Liver (tissue), 9 donors: Measurements from ENCODE around the gene UBE4A. TPM values are rescaled to one million over a fixed set of nuclear protein-coding genes. Genes with fewer than 3 reads are reported as not detected.

Source experiments
- DNase-seq: peaks from one replicate; pipeline ENCODE4 v3.0.0-alpha.2; 2017; ENCODE audit warnings: low spot score
- H3K27ac ChIP-seq, 2 donors: one replicate each; pipeline ENCODE4 v1.7.0; 2013; ENCODE audit warnings: inconsistent platforms in 2 of 2, low read length in 2 of 2, control low read depth in 1 of 2, low read depth in 1 of 2, mild to moderate bottlenecking in 1 of 2
- H3K27me3 ChIP-seq, 4 donors: one replicate each; pipeline versions ENCODE4 v1.6.1 to v1.7.0; 2013; ENCODE audit warnings: low read length in 3 of 4, inconsistent platforms in 1 of 4, mild to moderate bottlenecking in 1 of 4, moderate library complexity in 1 of 4; ENCODE audit not compliant: control insufficient read depth in 4 of 4, insufficient read depth in 4 of 4
- H3K36me3 ChIP-seq, 4 donors: one replicate each; pipeline versions ENCODE4 v1.6.1 to v1.7.0; 2013; ENCODE audit warnings: low read length in 3 of 4, mild to moderate bottlenecking in 3 of 4, low read depth in 1 of 4, moderate library complexity in 1 of 4; ENCODE audit not compliant: control insufficient read depth in 4 of 4, insufficient read depth in 3 of 4
- H3K4me1 ChIP-seq, 4 donors: one replicate each; pipeline versions ENCODE4 v1.6.1 to v1.7.0; 2013; ENCODE audit warnings: low read length in 3 of 4, mild to moderate bottlenecking in 3 of 4, moderate library complexity in 1 of 4; ENCODE audit not compliant: control insufficient read depth in 4 of 4, insufficient read depth in 4 of 4
- H3K4me3 ChIP-seq, 3 donors: one replicate each; pipeline versions ENCODE4 v1.6.1 to v1.7.0; 2013; ENCODE audit warnings: low read length in 3 of 3, control low read depth in 1 of 3, low read depth in 1 of 3, mild to moderate bottlenecking in 1 of 3
- H3K9ac ChIP-seq, 2 donors: one replicate each; pipeline ENCODE4 v1.7.0; 2013; ENCODE audit warnings: low read length in 2 of 2, mild to moderate bottlenecking in 2 of 2, moderate library complexity in 2 of 2, control low read depth in 1 of 2, low read depth in 1 of 2
- H3K9me3 ChIP-seq, 4 donors: one replicate each; pipeline versions ENCODE4 v1.6.1 to v1.7.0; 2013; ENCODE audit warnings: low read length in 3 of 4; ENCODE audit not compliant: control insufficient read depth in 4 of 4
- EGR1 ChIP-seq, 2 donors: IDR thresholded peaks; 2 replicates each; pipeline ENCODE4 v1.6.1; 2016 to 2018; ENCODE audit warnings: antibody characterized with exemption in 2 of 2, low read depth in 2 of 2
- FOXA1 ChIP-seq: IDR thresholded peaks from 2 replicates; pipeline ENCODE4 v1.6.1; 2016; ENCODE audit warnings: antibody characterized with exemption
- FOXA2 ChIP-seq: IDR thresholded peaks from 2 replicates; pipeline ENCODE4 v1.6.1; 2016; ENCODE audit warnings: antibody characterized with exemption
- GABPA ChIP-seq, 2 donors: IDR thresholded peaks in 1 of 2; conservative IDR thresholded peaks in 1 of 2; 2 replicates each; pipeline ENCODE4 v1.6.1; 2016; ENCODE audit warnings: antibody characterized with exemption in 2 of 2, mild to moderate bottlenecking in 1 of 2, moderate library complexity in 1 of 2
- HNF4A ChIP-seq, 2 donors: conservative IDR thresholded peaks; 2 replicates each; pipeline ENCODE4 v1.6.1; 2016; ENCODE audit warnings: antibody characterized with exemption in 2 of 2, mild to moderate bottlenecking in 2 of 2
- HNF4G ChIP-seq: IDR thresholded peaks from 2 replicates; pipeline ENCODE4 v1.6.1; 2016; ENCODE audit warnings: antibody characterized with exemption
- JUND ChIP-seq, 2 donors: IDR thresholded peaks; 2 replicates each; pipeline ENCODE4 v1.6.1; 2016; ENCODE audit warnings: antibody characterized with exemption in 2 of 2
- NR2F2 ChIP-seq: IDR thresholded peaks from 2 replicates; pipeline ENCODE4 v1.6.1; 2016; ENCODE audit warnings: antibody characterized with exemption
- RAD21 ChIP-seq, 2 donors: IDR thresholded peaks; 2 replicates each; pipeline ENCODE4 v1.6.1; 2016; ENCODE audit warnings: antibody characterized with exemption in 2 of 2, mild to moderate bottlenecking in 2 of 2
- RXRA ChIP-seq, 2 donors: IDR thresholded peaks; 2 replicates each; pipeline ENCODE4 v1.6.1; 2017 to 2018; ENCODE audit warnings: antibody characterized with exemption in 2 of 2, mild to moderate bottlenecking in 1 of 2
- SP1 ChIP-seq: IDR thresholded peaks from 2 replicates; pipeline ENCODE4 v1.6.1; 2018; ENCODE audit warnings: antibody characterized with exemption, mild to moderate bottlenecking
- TAF1 ChIP-seq: conservative IDR thresholded peaks from 2 replicates; pipeline ENCODE4 v1.6.1; 2016; ENCODE audit warnings: antibody characterized with exemption, mild to moderate bottlenecking
- YY1 ChIP-seq: IDR thresholded peaks from 2 replicates; pipeline ENCODE4 v1.6.1; 2016; ENCODE audit warnings: antibody characterized with exemption, mild to moderate bottlenecking
- WGBS: extraction: QIAGEN DNeasy Blood & Tissue Kit; methylation state at CpG from one replicate; pipeline ENCODE4 v1.1.7; 2013; 5-methylcytosine and 5-hydroxymethylcytosine counted together
- polyA plus RNA-seq, 2 donors: library from polyadenylated mRNA; stranded (reverse) in 1 of 2; unstranded in 1 of 2; fragments of 200-250 nt in 1 of 2; fragments of >200 nt in 1 of 2; fragmentation: Nextera tagmentation in 1 of 2; extraction: Ambion mirVana in 1 of 2; gene quantifications; one replicate each; pipeline versions ENCODE4 v1.2.1 to v1.2.3, GENCODE V29; 2013 to 2015
- total RNA-seq, 2 donors: library from RNA; depleted of rRNA; stranded (reverse); fragments of >200 nt; gene quantifications; one replicate each; pipeline ENCODE4 v1.2.3, GENCODE V29; 2014
- TF ChIP-seq, protein P1 (sequence below): IDR thresholded peaks from 2 replicates; pipeline ENCODE4 v1.6.1; 2016; ENCODE audit warnings: antibody characterized with exemption
- TF ChIP-seq, protein P2 (sequence below): IDR thresholded peaks from 2 replicates; pipeline ENCODE4 v1.6.1; 2016; ENCODE audit warnings: antibody characterized with exemption
- TF ChIP-seq, protein P3 (sequence below): IDR thresholded peaks from 2 replicates; pipeline ENCODE4 v1.6.1; 2016; ENCODE audit warnings: antibody characterized with exemption
- TF ChIP-seq, protein P4 (sequence below): fragments of 150-350 bp; IDR thresholded peaks from 2 replicates; pipeline ENCODE4 v1.5.1; 2017; ENCODE audit warnings: improper control_type of control experiment, low read depth, low read length; ENCODE audit not compliant: missing input control
- TF ChIP-seq, protein P5 (sequence below): IDR thresholded peaks from 2 replicates; pipeline ENCODE4 v1.6.1; 2016; ENCODE audit warnings: antibody characterized with exemption, mild to moderate bottlenecking
- donor health status: healthy.
- donor health status: healthy.
- donor health status: healthy.
- donor health status: healthy.
- donor health status: healthy.

UBE4A gene
- total and polyA plus RNA-seq, 4 donors, result 11.7 to 41.3 (median 19.1) TPM

GRCh38 chr11:118310271-118310670 lies 49.1 kb upstream of the UBE4A start:
- 93% methylated on average over 3 of the region's 3 CpGs for WGBS
- Histone ChIP-seq H3K36me3 (no peaks in the 10 kb centered on the region), H3K27me3 (peaks cover 0 to 4% (median 1%) of the 10 kb centered on the region in 4 donors), H3K27ac (no peak overlapping the region), H3K9me3 (no peaks in the 10 kb centered on the region), H3K4me3 (no peak overlapping the region), H3K9ac (no peak overlapping the region), H3K4me1 (peaks cover 0 to 5% (median 1%) of the 10 kb centered on the region in 4 donors)
- TF ChIP-seq JUND (IDR thresholded peaks at IDR 0.05), result no peak
- TF ChIP-seq YY1, result no peak
- no peak for TF ChIP-seq FOXA2
- no peak for DNase-seq

- WGBS, result 86% methylated on average over 3 of the region's 3 CpGs
- H3K9me3 ChIP-seq, result no peaks in the 10 kb centered on the region
- H3K4me3 ChIP-seq, result no peak overlapping the region
- no peak for DNase-seq
- H3K27me3 ChIP-seq, result peaks cover 0 to 4% (median 1%) of the 10 kb centered on the region in 4 donors
- H3K9ac ChIP-seq, result no peak overlapping the region
- H3K27ac ChIP-seq, result no peak overlapping the region
- TF ChIP-seq GABPA (IDR thresholded peaks at IDR 0.05 in 1 of 2, conservative IDR thresholded peaks at IDR 0.05 in 1 of 2) (no peak), RAD21 (IDR thresholded peaks at IDR 0.05) (no peak), EGR1 (IDR thresholded peaks at IDR 0.05; ENCODE audit: low read depth in 2 of 2) (no peak), TAF1 (no peak)
- peaks cover 0 to 6% (median 2%) of the 10 kb centered on the region in 4 donors for H3K4me1 ChIP-seq
- H3K36me3 ChIP-seq, result no peaks in the 10 kb centered on the region
Observed at GRCh38 chr11:118310781-118311485, 48.5 kb upstream of the UBE4A start.

DNA sequence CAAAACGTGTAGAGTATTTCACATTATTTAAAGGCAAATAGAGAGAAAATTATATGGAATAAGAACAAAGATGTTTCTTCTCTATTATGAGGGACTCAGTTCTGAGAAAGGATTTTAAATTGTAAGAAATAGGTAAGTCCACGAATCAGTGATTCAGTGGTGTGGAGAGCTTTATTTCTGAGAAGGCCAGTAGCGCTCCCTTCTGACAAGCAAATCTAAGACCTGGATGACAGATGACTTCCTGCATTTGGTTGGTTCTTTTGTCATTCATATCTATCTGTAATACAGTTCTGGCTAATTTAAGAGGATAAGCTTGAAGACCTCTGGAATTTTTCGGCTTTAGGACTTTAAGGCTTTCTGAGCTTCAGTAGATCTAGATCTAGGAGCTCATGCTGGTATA lies 47.9 kb upstream of the UBE4A start:
- H3K27ac ChIP-seq, result no peak overlapping the region
- WGBS, result 82% methylated on average over 4 of the region's 4 CpGs
- H3K4me1 ChIP-seq, result peaks cover 0 to 6% (median 2%) of the 10 kb centered on the region in 4 donors

More for the DNA sequence above, 47.9 kb upstream of the UBE4A start:
- Histone ChIP-seq H3K9ac (no peak overlapping the region), H3K4me3 (no peak overlapping the region), H3K36me3 (no peaks in the 10 kb centered on the region), H3K27me3 (peaks cover 0 to 4% (median 1%) of the 10 kb centered on the region in 4 donors), H3K9me3 (no peaks in the 10 kb centered on the region)
- TF ChIP-seq TAF1, result no peak
- TF ChIP-seq, protein P1, sequence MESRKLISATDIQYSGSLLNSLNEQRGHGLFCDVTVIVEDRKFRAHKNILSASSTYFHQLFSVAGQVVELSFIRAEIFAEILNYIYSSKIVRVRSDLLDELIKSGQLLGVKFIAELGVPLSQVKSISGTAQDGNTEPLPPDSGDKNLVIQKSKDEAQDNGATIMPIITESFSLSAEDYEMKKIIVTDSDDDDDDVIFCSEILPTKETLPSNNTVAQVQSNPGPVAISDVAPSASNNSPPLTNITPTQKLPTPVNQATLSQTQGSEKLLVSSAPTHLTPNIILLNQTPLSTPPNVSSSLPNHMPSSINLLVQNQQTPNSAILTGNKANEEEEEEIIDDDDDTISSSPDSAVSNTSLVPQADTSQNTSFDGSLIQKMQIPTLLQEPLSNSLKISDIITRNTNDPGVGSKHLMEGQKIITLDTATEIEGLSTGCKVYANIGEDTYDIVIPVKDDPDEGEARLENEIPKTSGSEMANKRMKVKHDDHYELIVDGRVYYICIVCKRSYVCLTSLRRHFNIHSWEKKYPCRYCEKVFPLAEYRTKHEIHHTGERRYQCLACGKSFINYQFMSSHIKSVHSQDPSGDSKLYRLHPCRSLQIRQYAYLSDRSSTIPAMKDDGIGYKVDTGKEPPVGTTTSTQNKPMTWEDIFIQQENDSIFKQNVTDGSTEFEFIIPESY, result no peak
- TF ChIP-seq GABPA (IDR thresholded peaks at IDR 0.05 in 1 of 2, conservative IDR thresholded peaks at IDR 0.05 in 1 of 2), result no peak
- no peak for TF ChIP-seq RAD21 (IDR thresholded peaks at IDR 0.05)
- TF ChIP-seq NR2F2, result no peak
- TF ChIP-seq, protein P2, sequence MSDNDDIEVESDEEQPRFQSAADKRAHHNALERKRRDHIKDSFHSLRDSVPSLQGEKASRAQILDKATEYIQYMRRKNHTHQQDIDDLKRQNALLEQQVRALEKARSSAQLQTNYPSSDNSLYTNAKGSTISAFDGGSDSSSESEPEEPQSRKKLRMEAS, result no peak
- TF ChIP-seq EGR1 (IDR thresholded peaks at IDR 0.05; ENCODE audit: low read depth in 2 of 2), result no peak
- TF ChIP-seq YY1, result no peak
- TF ChIP-seq FOXA1, result no peak
- no peak for TF ChIP-seq HNF4G
- TF ChIP-seq, protein P3, sequence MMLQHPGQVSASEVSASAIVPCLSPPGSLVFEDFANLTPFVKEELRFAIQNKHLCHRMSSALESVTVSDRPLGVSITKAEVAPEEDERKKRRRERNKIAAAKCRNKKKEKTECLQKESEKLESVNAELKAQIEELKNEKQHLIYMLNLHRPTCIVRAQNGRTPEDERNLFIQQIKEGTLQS, result no peak
- TF ChIP-seq SP1, result no peak
- no peak for TF ChIP-seq JUND (IDR thresholded peaks at IDR 0.05)
- no peak for TF ChIP-seq HNF4A (conservative IDR thresholded peaks at IDR 0.05)
- no peak for TF ChIP-seq FOXA2
- TF ChIP-seq, protein P4, sequence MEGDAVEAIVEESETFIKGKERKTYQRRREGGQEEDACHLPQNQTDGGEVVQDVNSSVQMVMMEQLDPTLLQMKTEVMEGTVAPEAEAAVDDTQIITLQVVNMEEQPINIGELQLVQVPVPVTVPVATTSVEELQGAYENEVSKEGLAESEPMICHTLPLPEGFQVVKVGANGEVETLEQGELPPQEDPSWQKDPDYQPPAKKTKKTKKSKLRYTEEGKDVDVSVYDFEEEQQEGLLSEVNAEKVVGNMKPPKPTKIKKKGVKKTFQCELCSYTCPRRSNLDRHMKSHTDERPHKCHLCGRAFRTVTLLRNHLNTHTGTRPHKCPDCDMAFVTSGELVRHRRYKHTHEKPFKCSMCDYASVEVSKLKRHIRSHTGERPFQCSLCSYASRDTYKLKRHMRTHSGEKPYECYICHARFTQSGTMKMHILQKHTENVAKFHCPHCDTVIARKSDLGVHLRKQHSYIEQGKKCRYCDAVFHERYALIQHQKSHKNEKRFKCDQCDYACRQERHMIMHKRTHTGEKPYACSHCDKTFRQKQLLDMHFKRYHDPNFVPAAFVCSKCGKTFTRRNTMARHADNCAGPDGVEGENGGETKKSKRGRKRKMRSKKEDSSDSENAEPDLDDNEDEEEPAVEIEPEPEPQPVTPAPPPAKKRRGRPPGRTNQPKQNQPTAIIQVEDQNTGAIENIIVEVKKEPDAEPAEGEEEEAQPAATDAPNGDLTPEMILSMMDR, result no peak
- TF ChIP-seq RXRA (IDR thresholded peaks at IDR 0.05), result no peak
- TF ChIP-seq, protein P5, sequence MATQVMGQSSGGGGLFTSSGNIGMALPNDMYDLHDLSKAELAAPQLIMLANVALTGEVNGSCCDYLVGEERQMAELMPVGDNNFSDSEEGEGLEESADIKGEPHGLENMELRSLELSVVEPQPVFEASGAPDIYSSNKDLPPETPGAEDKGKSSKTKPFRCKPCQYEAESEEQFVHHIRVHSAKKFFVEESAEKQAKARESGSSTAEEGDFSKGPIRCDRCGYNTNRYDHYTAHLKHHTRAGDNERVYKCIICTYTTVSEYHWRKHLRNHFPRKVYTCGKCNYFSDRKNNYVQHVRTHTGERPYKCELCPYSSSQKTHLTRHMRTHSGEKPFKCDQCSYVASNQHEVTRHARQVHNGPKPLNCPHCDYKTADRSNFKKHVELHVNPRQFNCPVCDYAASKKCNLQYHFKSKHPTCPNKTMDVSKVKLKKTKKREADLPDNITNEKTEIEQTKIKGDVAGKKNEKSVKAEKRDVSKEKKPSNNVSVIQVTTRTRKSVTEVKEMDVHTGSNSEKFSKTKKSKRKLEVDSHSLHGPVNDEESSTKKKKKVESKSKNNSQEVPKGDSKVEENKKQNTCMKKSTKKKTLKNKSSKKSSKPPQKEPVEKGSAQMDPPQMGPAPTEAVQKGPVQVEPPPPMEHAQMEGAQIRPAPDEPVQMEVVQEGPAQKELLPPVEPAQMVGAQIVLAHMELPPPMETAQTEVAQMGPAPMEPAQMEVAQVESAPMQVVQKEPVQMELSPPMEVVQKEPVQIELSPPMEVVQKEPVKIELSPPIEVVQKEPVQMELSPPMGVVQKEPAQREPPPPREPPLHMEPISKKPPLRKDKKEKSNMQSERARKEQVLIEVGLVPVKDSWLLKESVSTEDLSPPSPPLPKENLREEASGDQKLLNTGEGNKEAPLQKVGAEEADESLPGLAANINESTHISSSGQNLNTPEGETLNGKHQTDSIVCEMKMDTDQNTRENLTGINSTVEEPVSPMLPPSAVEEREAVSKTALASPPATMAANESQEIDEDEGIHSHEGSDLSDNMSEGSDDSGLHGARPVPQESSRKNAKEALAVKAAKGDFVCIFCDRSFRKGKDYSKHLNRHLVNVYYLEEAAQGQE, result no peak
- no peak for DNase-seq
